Trophoblast cell (in vitro differentiated cells and primary cell): ENCODE measurements around the gene COL12A1.

ENCODE experiments used
- DNase-seq, 2 donors: peaks; one replicate each; pipeline ENCODE4 v3.0.0-alpha.2; 2016
- H2AFZ ChIP-seq: 2 replicates; pipeline ENCODE4 v1.6.1; 2013; ENCODE audit warnings: low read length, moderate library complexity, mild to moderate bottlenecking; ENCODE audit not compliant: insufficient read depth, poor library complexity
- H2AK5ac ChIP-seq: 2 replicates; pipeline ENCODE4 v1.6.1; 2013; ENCODE audit warnings: mild to moderate bottlenecking, low read length
- H2BK120ac ChIP-seq: 2 replicates; pipeline ENCODE4 v1.6.1; 2013; ENCODE audit warnings: low read length, mild to moderate bottlenecking, moderate library complexity; ENCODE audit not compliant: insufficient read depth, poor library complexity
- H2BK12ac ChIP-seq: 2 replicates; pipeline ENCODE4 v1.6.1; 2013; ENCODE audit warnings: mild to moderate bottlenecking, low read length, moderate library complexity
- H2BK5ac ChIP-seq: 2 replicates; pipeline ENCODE4 v1.6.1; 2013; ENCODE audit warnings: low read length, low read depth, moderate library complexity, mild to moderate bottlenecking; ENCODE audit not compliant: poor library complexity
- H3K14ac ChIP-seq: 2 replicates; pipeline ENCODE4 v1.6.1; 2013; ENCODE audit warnings: mild to moderate bottlenecking, low read length
- H3K18ac ChIP-seq: 2 replicates; pipeline ENCODE4 v1.6.1; 2013; ENCODE audit warnings: mild to moderate bottlenecking, low read length
- H3K23ac ChIP-seq: 2 replicates; pipeline ENCODE4 v1.6.1; 2013; ENCODE audit warnings: low read length
- H3K27ac ChIP-seq: 2 replicates; pipeline ENCODE4 v1.5.1; 2013; ENCODE audit warnings: low read depth, mild to moderate bottlenecking, inconsistent platforms, low read length, moderate library complexity
- H3K27me3 ChIP-seq: 2 replicates; pipeline ENCODE4 v1.6.1; 2013; ENCODE audit warnings: inconsistent platforms, mild to moderate bottlenecking, low read length, moderate library complexity; ENCODE audit not compliant: insufficient read depth
- H3K36me3 ChIP-seq, 2 experiments: 1 replicate in 1 of 2; 2 replicates in 1 of 2; pipeline ENCODE4 v1.6.1; 2013; ENCODE audit warnings: low read length in 2 of 2, mild to moderate bottlenecking in 2 of 2, moderate library complexity in 1 of 2; ENCODE audit not compliant: insufficient read depth in 2 of 2, control insufficient read depth in 1 of 2
- H3K4ac ChIP-seq: 2 replicates; pipeline ENCODE4 v1.6.1; 2013; ENCODE audit warnings: low read depth, mild to moderate bottlenecking, low read length, moderate library complexity
- H3K4me1 ChIP-seq, 2 experiments: 1 replicate in 1 of 2; 2 replicates in 1 of 2; pipeline ENCODE4 v1.6.1; 2013; ENCODE audit warnings: low read length in 2 of 2, mild to moderate bottlenecking in 2 of 2, moderate library complexity in 1 of 2; ENCODE audit not compliant: insufficient read depth in 2 of 2, control insufficient read depth in 1 of 2
- H3K4me2 ChIP-seq: 2 replicates; pipeline ENCODE4 v1.6.1; 2013; ENCODE audit warnings: inconsistent platforms, mild to moderate bottlenecking, low read length, moderate library complexity
- H3K4me3 ChIP-seq: 2 replicates; pipeline ENCODE4 v1.5.1; 2013; ENCODE audit warnings: mild to moderate bottlenecking, low read depth, low read length, inconsistent platforms
- H3K79me1 ChIP-seq: one replicate; pipeline ENCODE4 v1.6.1; 2013; ENCODE audit warnings: low read length
- H3K79me2 ChIP-seq: 2 replicates; pipeline ENCODE4 v1.6.1; 2013; ENCODE audit warnings: low read length, mild to moderate bottlenecking; ENCODE audit not compliant: control insufficient read depth, insufficient read depth, poor library complexity
- H3K9ac ChIP-seq: 2 replicates; pipeline ENCODE4 v1.6.1; 2013; ENCODE audit warnings: mild to moderate bottlenecking, low read length
- H3K9me3 ChIP-seq: 2 replicates; pipeline ENCODE4 v1.6.1; 2013; ENCODE audit warnings: low read depth, mild to moderate bottlenecking, control low read depth, inconsistent platforms, low read length; ENCODE audit not compliant: insufficient read depth
- H4K12ac ChIP-seq: 2 replicates; pipeline ENCODE4 v1.6.1; 2013; ENCODE audit warnings: low read depth, mild to moderate bottlenecking, low read length, moderate library complexity
- H4K8ac ChIP-seq: 2 replicates; pipeline ENCODE4 v1.6.1; 2013; ENCODE audit warnings: low read depth, mild to moderate bottlenecking, low read length, moderate library complexity
- H4K91ac ChIP-seq: one replicate; pipeline ENCODE4 v1.6.1; 2013; ENCODE audit warnings: low read depth, mild to moderate bottlenecking, low read length, moderate library complexity
- WGBS: extraction: QIAGEN DNeasy Blood & Tissue Kit; methylation state at CpG from one replicate; pipeline ENCODE4 v1.1.7; 2013; ENCODE audit warnings: missing lambda C conversion rate; ENCODE audit not compliant: insufficient read length, insufficient coverage; ENCODE audit errors: extremely low coverage; 5-methylcytosine and 5-hydroxymethylcytosine counted together

COL12A1 gene

GRCh38 chr6:75149240-75149639 is 56.6 kb downstream of the COL12A1 start:
- H3K23ac ChIP-seq = no peak overlapping the region
- no peaks in the 10 kb centered on the region for H3K79me1 ChIP-seq
- H3K4me1 ChIP-seq = no peaks in the 10 kb centered on the region
- no peak overlapping the region for H3K27ac ChIP-seq
- no peak overlapping the region for H3K14ac ChIP-seq
- no peak overlapping the region for H2AK5ac ChIP-seq
- peaks cover 2 to 14% of the 10 kb centered on the region in 2 experiments for H3K36me3 ChIP-seq
- H3K9ac ChIP-seq = no peak overlapping the region
- DNase-seq = no peak
- H3K4me2 ChIP-seq = no peak overlapping the region
- H2BK120ac ChIP-seq = no peak overlapping the region
- no peak overlapping the region for H3K18ac ChIP-seq
- H4K12ac ChIP-seq = no peak overlapping the region
- no peak overlapping the region for H3K4me3 ChIP-seq
- H3K27me3 ChIP-seq = no peaks in the 10 kb centered on the region
- H4K8ac ChIP-seq = no peak overlapping the region
- no peak overlapping the region for H2BK12ac ChIP-seq
- H3K4ac ChIP-seq = no peak overlapping the region
- H4K91ac ChIP-seq = no peak overlapping the region
- no CpG with 5 or more reads among the region's 1 CpG for WGBS
- no peaks in the 10 kb centered on the region for H3K79me2 ChIP-seq
- H2BK5ac ChIP-seq = no peak overlapping the region
- no peak overlapping the region for H2AFZ ChIP-seq
- no peaks in the 10 kb centered on the region for H3K9me3 ChIP-seq

- Histone ChIP-seq H4K12ac (no peak overlapping the region), H3K4me2 (no peak overlapping the region), H3K18ac (no peak overlapping the region), H3K4ac (no peak overlapping the region), H2AFZ (no peak overlapping the region), H3K4me3 (no peak overlapping the region), H3K23ac (no peak overlapping the region), H2AK5ac (no peak overlapping the region), H4K91ac (no peak overlapping the region), H3K79me1 (no peaks in the 10 kb centered on the region), H3K36me3 (peaks cover 2 to 14% of the 10 kb centered on the region in 2 experiments), H3K79me2 (no peaks in the 10 kb centered on the region), H3K9ac (no peak overlapping the region), H3K14ac (no peak overlapping the region), H2BK120ac (no peak overlapping the region), H3K27me3 (no peaks in the 10 kb centered on the region), H3K27ac (no peak overlapping the region), H2BK5ac (no peak overlapping the region), H4K8ac (no peak overlapping the region), H2BK12ac (no peak overlapping the region), H3K4me1 (no peaks in the 10 kb centered on the region), H3K9me3 (no peaks in the 10 kb centered on the region)
- no peak for DNase-seq
- no CpG with 5 or more reads among the region's 2 CpGs for WGBS
These were observed 58.3 kb downstream of the COL12A1 start for GRCh38 chr6:75147512-75147911.

- H3K9ac ChIP-seq = no peak overlapping the region
- no peaks in the 10 kb centered on the region for H3K27me3 ChIP-seq
- H3K79me1 ChIP-seq = no peaks in the 10 kb centered on the region
- no peak overlapping the region for H2AK5ac ChIP-seq
- H3K36me3 ChIP-seq = peaks cover 3 to 9% of the 10 kb centered on the region in 2 experiments
- H3K27ac ChIP-seq = no peak overlapping the region
- no peak for DNase-seq
- no peak overlapping the region for H3K23ac ChIP-seq
- H4K91ac ChIP-seq = no peak overlapping the region
- no peak overlapping the region for H4K8ac ChIP-seq
- H2AFZ ChIP-seq = no peak overlapping the region
- H2BK5ac ChIP-seq = no peak overlapping the region
- no peak overlapping the region for H4K12ac ChIP-seq
- H3K79me2 ChIP-seq = no peaks in the 10 kb centered on the region
- no peak overlapping the region for H2BK120ac ChIP-seq
- no CpG with 5 or more reads among the region's 1 CpG for WGBS
- no peaks in the 10 kb centered on the region for H3K9me3 ChIP-seq
- H2BK12ac ChIP-seq = no peak overlapping the region
- no peak overlapping the region for H3K14ac ChIP-seq
- H3K18ac ChIP-seq = no peak overlapping the region
- H3K4me2 ChIP-seq = no peak overlapping the region
- no peak overlapping the region for H3K4me3 ChIP-seq
- H3K4me1 ChIP-seq = no peaks in the 10 kb centered on the region
- no peak overlapping the region for H3K4ac ChIP-seq
These were observed 59.9 kb downstream of the COL12A1 start for GRCh38 chr6:75145976-75146375.

- Histone ChIP-seq H3K36me3 (peaks cover 3 to 9% of the 10 kb centered on the region in 2 experiments), H2AK5ac (no peak overlapping the region), H3K23ac (no peak overlapping the region), H4K8ac (no peak overlapping the region), H2BK5ac (no peak overlapping the region), H3K79me1 (no peaks in the 10 kb centered on the region), H2BK120ac (no peak overlapping the region), H3K14ac (no peak overlapping the region), H3K4ac (no peak overlapping the region), H3K9me3 (no peaks in the 10 kb centered on the region), H3K4me3 (no peak overlapping the region), H4K12ac (no peak overlapping the region), H4K91ac (no peak overlapping the region), H3K27ac (no peak overlapping the region), H3K4me2 (no peak overlapping the region), H3K4me1 (no peaks in the 10 kb centered on the region), H2BK12ac (no peak overlapping the region), H3K79me2 (no peaks in the 10 kb centered on the region), H3K18ac (no peak overlapping the region), H3K27me3 (no peaks in the 10 kb centered on the region), H3K9ac (no peak overlapping the region), H2AFZ (no peak overlapping the region)
- WGBS = no CpG with 5 or more reads among the region's 4 CpGs
- DNase-seq = no peak
These were observed 60.6 kb downstream of the COL12A1 start for GRCh38 chr6:75145211-75145610.
